ENCODE results near the gene MTHFD1L.

Gene MTHFD1L

DNA sequence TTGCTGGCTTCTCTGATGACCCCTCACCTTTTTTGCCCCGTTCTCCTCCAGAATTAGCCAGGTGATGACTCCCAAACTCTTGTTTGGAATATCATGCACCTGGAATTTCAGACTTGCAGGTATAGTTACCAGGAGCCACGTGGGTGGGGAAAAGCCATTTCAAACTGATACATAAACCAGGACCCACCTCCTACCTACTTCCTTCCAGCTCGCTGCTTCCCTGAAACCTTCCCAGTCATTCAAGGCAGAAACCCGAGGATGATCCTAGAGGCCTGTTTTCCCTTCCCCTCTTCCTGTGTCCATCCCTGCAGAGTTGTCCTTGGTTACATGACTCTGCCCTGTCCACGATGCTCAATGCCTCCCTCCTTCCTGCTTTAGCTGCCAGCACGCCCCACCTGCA lies 101.9 kb downstream of the MTHFD1L start:
- Histone ChIP-seq H3K27me3 (ENCODE audit: insufficient read depth, low read length) (no peaks in the 10 kb centered on the region), H2AFZ (ENCODE audit: low read length, unreplicated experiment) (no peak overlapping the region), H3K36me3 (ENCODE audit: insufficient read depth, low read length) (peaks cover 16% of the 10 kb centered on the region), H3K27ac (ENCODE audit: low read depth, low read length) (no peak overlapping the region), H3K79me2 (ENCODE audit: control insufficient read depth, insufficient read depth, low read length, unreplicated experiment) (no peaks in the 10 kb centered on the region), H3K4me3 (ENCODE audit: low read depth, low read length) (no peak overlapping the region), H3K4me1 (ENCODE audit: control insufficient read depth, insufficient read depth, low read length, unreplicated experiment) (no peaks in the 10 kb centered on the region)

DNA sequence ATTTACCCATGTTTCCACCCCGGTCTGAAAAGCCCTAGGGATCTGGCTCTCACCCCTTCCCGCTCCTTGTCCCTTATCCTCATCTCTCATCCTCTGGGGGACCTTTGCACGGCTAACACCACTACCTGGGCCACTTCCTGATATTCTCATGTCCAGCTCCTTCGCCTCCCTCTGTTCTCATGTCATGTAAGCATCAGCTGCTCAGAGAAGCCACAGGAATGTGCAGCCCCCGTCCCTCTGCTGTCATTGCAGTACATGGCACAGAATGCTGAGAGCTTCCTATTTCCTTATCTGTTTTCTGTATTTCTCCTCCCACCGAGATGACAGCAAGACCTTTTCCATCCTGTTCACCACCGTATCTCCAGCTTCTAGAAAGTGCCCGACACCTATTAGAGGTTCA lies 102.4 kb downstream of the MTHFD1L start:
- H3K4me3 ChIP-seq (ENCODE audit: low read depth, low read length), result no peak overlapping the region
- no peak overlapping the region for H3K27ac ChIP-seq (ENCODE audit: low read depth, low read length)
- no peaks in the 10 kb centered on the region for H3K79me2 ChIP-seq (ENCODE audit: control insufficient read depth, insufficient read depth, low read length, unreplicated experiment)
- H3K4me1 ChIP-seq (ENCODE audit: control insufficient read depth, insufficient read depth, low read length, unreplicated experiment), result no peaks in the 10 kb centered on the region
- peaks cover 21% of the 10 kb centered on the region for H3K36me3 ChIP-seq (ENCODE audit: insufficient read depth, low read length)
- H2AFZ ChIP-seq (ENCODE audit: low read length, unreplicated experiment), result no peak overlapping the region
- no peaks in the 10 kb centered on the region for H3K27me3 ChIP-seq (ENCODE audit: insufficient read depth, low read length)

DNA sequence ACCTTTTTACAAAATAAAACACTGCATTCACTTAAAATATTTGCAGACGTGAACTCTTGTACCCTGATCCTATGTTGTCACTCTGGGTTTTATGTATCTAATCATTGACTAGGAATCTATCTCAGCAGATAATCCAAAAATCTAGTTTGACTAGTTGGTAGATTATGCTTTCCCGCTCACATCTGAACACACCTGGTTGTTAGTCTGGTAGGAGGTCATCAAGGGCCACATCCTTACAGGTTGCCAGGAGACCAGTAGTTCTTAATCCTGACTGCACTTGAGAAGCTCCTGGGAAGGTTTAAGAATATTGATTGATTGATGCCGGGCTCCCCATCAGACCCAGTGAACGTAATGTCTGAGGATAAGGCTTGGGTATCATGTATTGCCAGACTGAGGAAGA lies 104.4 kb downstream of the MTHFD1L start:
- Histone ChIP-seq H3K4me3 (ENCODE audit: low read depth, low read length) (no peak overlapping the region), H3K36me3 (ENCODE audit: insufficient read depth, low read length) (peaks cover 23% of the 10 kb centered on the region), H3K27ac (ENCODE audit: low read depth, low read length) (no peak overlapping the region), H2AFZ (ENCODE audit: low read length, unreplicated experiment) (no peak overlapping the region), H3K27me3 (ENCODE audit: insufficient read depth, low read length) (no peaks in the 10 kb centered on the region), H3K4me1 (ENCODE audit: control insufficient read depth, insufficient read depth, low read length, unreplicated experiment) (no peaks in the 10 kb centered on the region), H3K79me2 (ENCODE audit: control insufficient read depth, insufficient read depth, low read length, unreplicated experiment) (no peaks in the 10 kb centered on the region)

DNA sequence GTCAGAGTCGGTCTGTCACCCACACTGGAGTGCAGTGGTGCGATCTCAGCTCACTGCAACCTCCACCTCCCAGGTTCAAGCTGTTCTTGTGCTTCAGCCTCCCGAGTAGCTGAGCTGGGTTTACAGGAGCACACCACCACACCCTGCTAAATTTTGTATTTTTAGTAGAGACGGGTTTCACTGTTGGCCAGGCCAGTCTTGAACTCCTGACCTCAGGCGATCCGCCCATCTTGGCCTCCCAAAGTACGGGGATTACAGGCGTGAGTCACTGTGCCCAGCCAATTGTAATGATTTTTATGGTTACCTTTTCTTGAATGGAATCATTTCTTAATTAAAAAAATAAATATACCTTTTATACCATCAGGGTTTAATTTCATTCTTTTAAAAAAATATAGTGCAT lies 105.7 kb downstream of the MTHFD1L start:
- Histone ChIP-seq H2AFZ (ENCODE audit: low read length, unreplicated experiment) (no peak overlapping the region), H3K36me3 (ENCODE audit: insufficient read depth, low read length) (peaks cover 21% of the 10 kb centered on the region), H3K4me1 (ENCODE audit: control insufficient read depth, insufficient read depth, low read length, unreplicated experiment) (no peaks in the 10 kb centered on the region), H3K27me3 (ENCODE audit: insufficient read depth, low read length) (no peaks in the 10 kb centered on the region), H3K79me2 (ENCODE audit: control insufficient read depth, insufficient read depth, low read length, unreplicated experiment) (no peaks in the 10 kb centered on the region), H3K27ac (ENCODE audit: low read depth, low read length) (no peak overlapping the region), H3K4me3 (ENCODE audit: low read depth, low read length) (no peak overlapping the region)

DNA sequence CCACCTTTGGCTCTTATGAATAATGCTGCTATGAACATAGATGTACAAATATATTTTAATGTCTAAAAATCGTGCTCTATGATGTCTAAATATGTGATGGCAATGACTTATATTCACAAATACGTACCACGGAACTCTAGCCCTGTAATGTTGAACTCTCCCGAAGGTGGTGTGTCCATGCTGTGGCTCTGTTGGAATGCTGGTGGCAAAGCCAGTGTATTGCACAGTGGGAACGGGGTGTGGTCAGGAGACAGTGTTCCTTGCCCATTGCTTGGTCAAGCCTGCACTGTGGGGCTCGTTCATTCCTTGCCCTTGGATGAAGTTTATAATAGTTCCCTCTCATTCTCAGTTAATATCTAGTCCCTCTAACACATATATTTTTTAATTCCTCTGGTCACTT lies 109.6 kb downstream of the MTHFD1L start:
- Histone ChIP-seq H2AFZ (ENCODE audit: low read length, unreplicated experiment) (no peak overlapping the region), H3K36me3 (ENCODE audit: insufficient read depth, low read length) (peaks cover 15% of the 10 kb centered on the region), H3K27ac (ENCODE audit: low read depth, low read length) (no peak overlapping the region), H3K4me3 (ENCODE audit: low read depth, low read length) (no peak overlapping the region), H3K79me2 (ENCODE audit: control insufficient read depth, insufficient read depth, low read length, unreplicated experiment) (no peaks in the 10 kb centered on the region), H3K4me1 (ENCODE audit: control insufficient read depth, insufficient read depth, low read length, unreplicated experiment) (peaks cover 3% of the 10 kb centered on the region), H3K27me3 (ENCODE audit: insufficient read depth, low read length) (no peaks in the 10 kb centered on the region)

DNA sequence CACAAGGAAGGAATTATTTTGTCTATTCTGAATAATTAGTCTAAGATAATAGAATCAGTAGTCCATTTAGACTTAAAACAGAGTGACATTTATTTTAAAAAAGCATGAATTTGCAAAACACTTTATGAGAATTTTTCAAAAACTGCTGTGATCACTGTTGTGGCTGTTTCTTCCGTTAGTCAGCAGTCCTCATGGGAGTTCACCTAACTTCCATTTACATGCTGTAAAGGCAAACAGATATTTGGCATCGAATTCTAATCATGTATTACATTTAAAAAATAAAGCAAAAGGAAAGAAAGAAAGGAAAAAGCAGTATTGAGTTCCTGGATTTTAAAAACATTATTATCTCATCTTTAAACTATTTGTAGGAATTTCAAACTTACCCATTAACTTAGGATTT lies 111.8 kb downstream of the MTHFD1L start:
- Histone ChIP-seq H3K27ac (ENCODE audit: low read depth, low read length) (no peak overlapping the region), H3K79me2 (ENCODE audit: control insufficient read depth, insufficient read depth, low read length, unreplicated experiment) (no peaks in the 10 kb centered on the region), H3K4me3 (ENCODE audit: low read depth, low read length) (no peak overlapping the region), H2AFZ (ENCODE audit: low read length, unreplicated experiment) (no peak overlapping the region), H3K27me3 (ENCODE audit: insufficient read depth, low read length) (no peaks in the 10 kb centered on the region), H3K36me3 (ENCODE audit: insufficient read depth, low read length) (peaks cover 16% of the 10 kb centered on the region), H3K4me1 (ENCODE audit: control insufficient read depth, insufficient read depth, low read length, unreplicated experiment) (peaks cover 3% of the 10 kb centered on the region)

DNA sequence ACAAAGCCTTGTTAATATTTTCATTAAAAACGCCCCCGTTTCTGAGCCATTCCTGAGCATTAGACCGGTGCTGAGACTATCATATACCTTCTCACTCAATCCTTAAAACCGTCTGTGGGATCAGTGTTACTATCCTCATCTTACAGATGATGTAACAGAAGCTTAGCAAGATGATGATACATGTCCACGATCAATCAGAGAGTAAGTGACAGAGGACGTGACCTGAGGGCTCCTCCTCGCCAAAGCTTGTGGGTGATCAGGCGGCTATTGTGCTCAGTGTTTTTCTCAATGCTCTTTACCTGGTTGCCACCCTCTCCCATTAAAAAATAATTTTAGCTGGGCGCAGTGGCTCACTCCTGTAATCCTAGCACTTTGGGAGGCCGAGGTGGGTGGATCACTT lies 113.1 kb downstream of the MTHFD1L start:
- H3K79me2 ChIP-seq (ENCODE audit: control insufficient read depth, insufficient read depth, low read length, unreplicated experiment), result no peaks in the 10 kb centered on the region
- no peak overlapping the region for H3K27ac ChIP-seq (ENCODE audit: low read depth, low read length)
- H3K36me3 ChIP-seq (ENCODE audit: insufficient read depth, low read length), result peaks cover 6% of the 10 kb centered on the region
- peaks cover 3% of the 10 kb centered on the region for H3K4me1 ChIP-seq (ENCODE audit: control insufficient read depth, insufficient read depth, low read length, unreplicated experiment)
- no peak overlapping the region for H3K4me3 ChIP-seq (ENCODE audit: low read depth, low read length)
- no peaks in the 10 kb centered on the region for H3K27me3 ChIP-seq (ENCODE audit: insufficient read depth, low read length)
- H2AFZ ChIP-seq (ENCODE audit: low read length, unreplicated experiment), result no peak overlapping the region

DNA sequence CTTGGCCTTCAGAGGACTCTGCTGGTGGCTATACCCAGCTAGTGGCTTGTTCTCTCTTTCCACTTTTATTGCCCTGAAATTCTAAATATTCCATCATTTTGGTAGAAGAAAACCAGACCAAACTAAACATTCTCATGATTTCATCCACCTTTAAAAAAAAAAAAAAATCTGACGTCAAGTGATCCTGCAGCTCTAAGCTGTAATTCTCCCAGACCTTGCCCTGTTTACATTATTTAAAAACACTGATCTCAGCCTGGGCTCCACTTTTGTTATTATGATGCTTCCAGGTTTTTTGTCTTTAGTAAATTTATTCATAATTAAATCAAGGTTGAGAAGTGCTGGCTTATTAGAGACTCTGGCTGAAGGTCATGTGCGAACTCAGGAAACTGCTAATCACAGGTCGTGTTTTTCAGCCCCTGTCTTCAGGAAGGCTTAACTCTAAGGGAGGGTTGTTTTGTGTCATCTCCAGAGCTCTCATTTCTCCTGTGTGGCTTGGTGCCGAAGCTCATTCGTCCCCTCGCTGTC lies 114.4 kb downstream of the MTHFD1L start:
- H3K4me1 ChIP-seq (ENCODE audit: control insufficient read depth, insufficient read depth, low read length, unreplicated experiment), result peaks cover 3% of the 10 kb centered on the region
- no peak overlapping the region for H3K4me3 ChIP-seq (ENCODE audit: low read depth, low read length)
- H3K27ac ChIP-seq (ENCODE audit: low read depth, low read length), result no peak overlapping the region
- no peaks in the 10 kb centered on the region for H3K27me3 ChIP-seq (ENCODE audit: insufficient read depth, low read length)
- H3K79me2 ChIP-seq (ENCODE audit: control insufficient read depth, insufficient read depth, low read length, unreplicated experiment), result no peaks in the 10 kb centered on the region
- H3K36me3 ChIP-seq (ENCODE audit: insufficient read depth, low read length), result peaks cover 2% of the 10 kb centered on the region
- no peak overlapping the region for H2AFZ ChIP-seq (ENCODE audit: low read length, unreplicated experiment)

DNA sequence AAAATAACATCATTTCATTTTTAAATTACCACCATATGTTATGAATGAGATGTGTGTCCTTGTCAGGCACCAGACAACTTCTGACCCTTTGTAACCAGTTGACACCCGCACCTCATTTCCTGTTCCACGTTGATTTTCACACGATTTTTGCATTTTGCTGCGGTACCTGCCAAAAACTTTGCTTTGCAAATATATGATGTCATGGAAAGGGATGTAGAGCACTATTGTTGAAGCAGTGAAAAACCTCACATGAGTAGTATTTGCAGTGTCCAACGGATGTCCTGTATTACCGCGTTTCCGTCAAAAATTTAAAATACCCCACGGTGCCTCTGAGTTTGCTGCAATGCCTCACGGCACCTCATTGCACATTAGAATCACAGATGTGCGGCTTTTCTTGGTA lies 115.6 kb downstream of the MTHFD1L start:
- Histone ChIP-seq H3K4me1 (ENCODE audit: control insufficient read depth, insufficient read depth, low read length, unreplicated experiment) (peaks cover 3% of the 10 kb centered on the region), H2AFZ (ENCODE audit: low read length, unreplicated experiment) (no peak overlapping the region), H3K27ac (ENCODE audit: low read depth, low read length) (no peak overlapping the region), H3K79me2 (ENCODE audit: control insufficient read depth, insufficient read depth, low read length, unreplicated experiment) (no peaks in the 10 kb centered on the region), H3K4me3 (ENCODE audit: low read depth, low read length) (no peak overlapping the region), H3K27me3 (ENCODE audit: insufficient read depth, low read length) (no peaks in the 10 kb centered on the region), H3K36me3 (ENCODE audit: insufficient read depth, low read length) (peaks cover 2% of the 10 kb centered on the region)

DNA sequence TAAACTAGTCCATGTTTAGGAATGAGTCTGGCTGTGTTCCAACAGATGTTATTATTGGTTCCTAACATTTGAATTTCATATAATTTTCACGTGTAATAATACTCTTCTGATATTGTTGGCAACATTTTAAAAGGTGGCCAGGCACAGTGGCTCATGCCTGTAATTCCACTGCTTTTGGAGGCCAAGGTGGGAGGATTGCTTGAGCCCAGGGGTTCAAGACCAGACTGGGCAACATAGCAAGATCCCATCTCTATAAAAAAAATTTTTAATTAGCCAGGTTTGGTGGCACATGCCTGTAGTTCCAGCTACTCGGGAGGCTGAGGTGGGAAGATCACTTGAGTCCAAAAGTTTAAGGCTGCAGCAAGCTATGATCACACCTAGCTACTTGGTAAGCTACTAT lies 116.2 kb downstream of the MTHFD1L start:
- Histone ChIP-seq H3K27ac (ENCODE audit: low read depth, low read length) (no peak overlapping the region), H3K27me3 (ENCODE audit: insufficient read depth, low read length) (no peaks in the 10 kb centered on the region), H3K4me3 (ENCODE audit: low read depth, low read length) (no peak overlapping the region), H3K36me3 (ENCODE audit: insufficient read depth, low read length) (peaks cover 2% of the 10 kb centered on the region; the same call in 1 of the 2 replicates), H3K4me1 (ENCODE audit: control insufficient read depth, insufficient read depth, low read length, unreplicated experiment) (peaks cover 3% of the 10 kb centered on the region), H3K79me2 (ENCODE audit: control insufficient read depth, insufficient read depth, low read length, unreplicated experiment) (no peaks in the 10 kb centered on the region), H2AFZ (ENCODE audit: low read length, unreplicated experiment) (no peak overlapping the region)

DNA sequence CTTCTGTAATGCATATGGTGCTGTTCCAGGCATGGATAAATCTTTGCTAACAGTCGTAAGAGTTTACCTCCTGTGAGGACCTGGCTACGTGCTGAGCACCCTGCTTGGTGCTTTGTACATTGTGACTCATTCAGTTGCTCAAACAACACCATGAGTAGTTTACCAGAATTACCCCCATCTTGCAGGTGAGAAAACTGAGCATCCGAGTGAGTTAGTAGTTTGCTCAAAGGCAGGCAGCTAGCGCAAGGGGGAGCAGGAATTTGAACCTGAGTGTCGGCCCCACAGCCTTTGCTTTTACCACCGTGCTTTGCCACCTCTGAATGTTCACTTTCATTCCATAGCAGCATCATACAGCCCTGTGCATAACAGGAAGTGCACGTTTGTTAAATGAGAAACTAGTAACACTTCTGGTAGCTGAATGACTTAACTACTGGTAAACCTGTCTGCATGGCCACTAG lies 121.9 kb downstream of the MTHFD1L start:
- no peaks in the 10 kb centered on the region for H3K4me1 ChIP-seq (ENCODE audit: control insufficient read depth, insufficient read depth, low read length, unreplicated experiment)
- H2AFZ ChIP-seq (ENCODE audit: low read length, unreplicated experiment), result no peak overlapping the region
- no peak overlapping the region for H3K4me3 ChIP-seq (ENCODE audit: low read depth, low read length)
- H3K79me2 ChIP-seq (ENCODE audit: control insufficient read depth, insufficient read depth, low read length, unreplicated experiment), result no peaks in the 10 kb centered on the region
- no peak overlapping the region for H3K27ac ChIP-seq (ENCODE audit: low read depth, low read length)
- no peaks in the 10 kb centered on the region for H3K36me3 ChIP-seq (ENCODE audit: insufficient read depth, low read length)
- H3K27me3 ChIP-seq (ENCODE audit: insufficient read depth, low read length), result no peaks in the 10 kb centered on the region

All from ACC112 (cell line).